Measurements from ENCODE around the gene NDUFS2.

DNA sequence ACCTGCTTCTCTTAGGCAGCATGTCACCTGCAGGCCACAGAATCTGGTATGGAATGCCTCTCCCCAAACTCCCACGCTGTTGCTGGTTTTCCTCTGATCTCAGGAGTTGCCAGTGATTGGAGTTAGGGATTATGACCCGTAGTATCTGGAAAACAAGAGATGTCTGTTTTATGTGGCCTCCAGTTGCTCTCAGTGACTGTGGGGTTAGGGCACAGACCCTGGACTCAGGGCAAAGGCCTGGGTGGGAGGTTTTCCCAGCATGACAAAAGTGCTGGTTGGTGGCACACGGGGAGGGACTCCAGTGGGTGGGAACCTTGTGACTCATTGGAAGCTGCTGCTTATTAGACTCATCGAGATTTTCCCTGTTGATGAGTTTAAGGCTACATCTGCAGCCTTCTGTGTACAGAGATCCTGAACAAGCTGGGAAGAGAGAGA is 35.9 kb downstream of the NDUFS2 start, which contains the start of gene NR1I3:
- TF ChIP-seq, protein P1, sequence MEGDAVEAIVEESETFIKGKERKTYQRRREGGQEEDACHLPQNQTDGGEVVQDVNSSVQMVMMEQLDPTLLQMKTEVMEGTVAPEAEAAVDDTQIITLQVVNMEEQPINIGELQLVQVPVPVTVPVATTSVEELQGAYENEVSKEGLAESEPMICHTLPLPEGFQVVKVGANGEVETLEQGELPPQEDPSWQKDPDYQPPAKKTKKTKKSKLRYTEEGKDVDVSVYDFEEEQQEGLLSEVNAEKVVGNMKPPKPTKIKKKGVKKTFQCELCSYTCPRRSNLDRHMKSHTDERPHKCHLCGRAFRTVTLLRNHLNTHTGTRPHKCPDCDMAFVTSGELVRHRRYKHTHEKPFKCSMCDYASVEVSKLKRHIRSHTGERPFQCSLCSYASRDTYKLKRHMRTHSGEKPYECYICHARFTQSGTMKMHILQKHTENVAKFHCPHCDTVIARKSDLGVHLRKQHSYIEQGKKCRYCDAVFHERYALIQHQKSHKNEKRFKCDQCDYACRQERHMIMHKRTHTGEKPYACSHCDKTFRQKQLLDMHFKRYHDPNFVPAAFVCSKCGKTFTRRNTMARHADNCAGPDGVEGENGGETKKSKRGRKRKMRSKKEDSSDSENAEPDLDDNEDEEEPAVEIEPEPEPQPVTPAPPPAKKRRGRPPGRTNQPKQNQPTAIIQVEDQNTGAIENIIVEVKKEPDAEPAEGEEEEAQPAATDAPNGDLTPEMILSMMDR (conservative IDR thresholded peaks at IDR 0.05; ENCODE audit: low read depth, low read length): no peak
- no peak for TF ChIP-seq EZH2 (IDR thresholded peaks at IDR 0.05; ENCODE audit: borderline replicate concordance, low read depth, low read length, poor library complexity, severe bottlenecking)

All from A673 (cell line).